ENCODE data around the gene FRMD4A. TPM values are rescaled to one million over a fixed set of nuclear protein-coding genes. Genes with fewer than 3 reads are reported as not detected.

Gene FRMD4A
- total RNA-seq, 2 experiments from 2014 or later = 0.82 to 0.94 TPM

DNA sequence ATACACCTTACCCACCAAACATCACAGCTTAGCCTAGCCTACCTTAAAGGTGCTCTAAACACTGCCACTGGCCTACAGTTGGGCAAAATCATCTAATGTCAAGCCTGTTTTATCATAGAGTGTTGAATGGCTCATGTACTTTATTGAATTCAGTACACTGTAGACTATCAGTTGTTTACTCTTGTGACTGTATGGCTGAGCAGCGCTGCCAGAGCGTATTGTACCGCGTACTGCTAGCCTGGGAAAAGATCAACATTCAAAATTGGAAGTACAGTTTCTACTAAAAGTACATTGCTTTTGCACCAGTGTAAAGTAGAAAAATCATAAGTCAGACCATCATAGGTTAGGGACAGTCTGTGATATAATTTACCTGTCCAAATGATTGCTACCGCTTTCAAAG is 517.2 kb downstream of the FRMD4A start:
- H3K27me3 Mint-ChIP-seq (ENCODE audit: low read depth) = no peaks in the 10 kb centered on the region
- H3K9me3 Mint-ChIP-seq (ENCODE audit: insufficient read depth) = no peaks in the 10 kb centered on the region
- ChIA-PET POLR2A (no interaction called here), CTCF (no interaction called here)
- no peak overlapping the region for H3K27ac Mint-ChIP-seq
- no peak overlapping the region for H3K4me3 Mint-ChIP-seq
- no peaks in the 10 kb centered on the region for H3K36me3 Mint-ChIP-seq (ENCODE audit: low read depth)
- ATAC-seq = no peak
- no peak for DNase-seq
- no peaks in the 10 kb centered on the region for H3K4me1 Mint-ChIP-seq (ENCODE audit: low read depth)

DNA sequence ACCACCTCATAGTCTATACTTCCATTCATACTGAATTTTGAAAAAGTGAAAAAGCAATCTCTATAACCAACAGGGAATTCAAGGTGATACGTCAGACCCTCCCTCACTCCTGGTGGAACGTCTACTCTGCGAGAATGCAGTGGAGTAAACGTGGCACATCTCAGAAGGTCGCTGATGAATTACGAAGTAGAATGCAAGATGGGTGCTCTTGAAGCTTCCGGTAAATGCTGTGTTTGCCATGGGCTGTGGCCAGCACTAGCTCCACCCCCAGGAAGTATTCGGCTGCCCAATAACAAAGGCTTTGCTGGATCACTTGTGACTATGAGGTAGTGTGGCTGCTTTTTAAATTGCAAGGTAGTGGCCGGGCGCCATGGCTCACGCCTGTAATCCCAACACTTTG is 517.9 kb downstream of the FRMD4A start:
- Mint-ChIP-seq H3K4me3 (no peak overlapping the region), H3K36me3 (ENCODE audit: low read depth) (no peaks in the 10 kb centered on the region)

GRCh38 chr10:13810568-13810967 is 520.2 kb downstream of the FRMD4A start:
- CTCF ChIA-PET = no interaction called here
- H3K27ac Mint-ChIP-seq = no peak overlapping the region
- H3K27me3 Mint-ChIP-seq (ENCODE audit: low read depth) = no peaks in the 10 kb centered on the region
- ATAC-seq = no peak
- no peaks in the 10 kb centered on the region for H3K4me1 Mint-ChIP-seq (ENCODE audit: low read depth)
- H3K9me3 Mint-ChIP-seq (ENCODE audit: insufficient read depth) = no peaks in the 10 kb centered on the region
- DNase-seq = no peak
- POLR2A ChIA-PET = no interaction called here
- H3K36me3 Mint-ChIP-seq (ENCODE audit: low read depth) = no peaks in the 10 kb centered on the region
- no peak overlapping the region for H3K4me3 Mint-ChIP-seq

More for the DNA sequence above, 517.9 kb downstream of the FRMD4A start:
- Mint-ChIP-seq H3K27me3 (ENCODE audit: low read depth) (no peaks in the 10 kb centered on the region), H3K27ac (no peak overlapping the region), H3K4me1 (ENCODE audit: low read depth) (no peaks in the 10 kb centered on the region), H3K9me3 (ENCODE audit: insufficient read depth) (no peaks in the 10 kb centered on the region)
- POLR2A ChIA-PET = no interaction called here
- CTCF ChIA-PET = no interaction called here
- no peak for DNase-seq
- ATAC-seq = no peak

GRCh38 chr10:13809427-13809826 is 521.3 kb downstream of the FRMD4A start:
- H3K4me1 Mint-ChIP-seq (ENCODE audit: low read depth) = no peaks in the 10 kb centered on the region
- H3K27ac Mint-ChIP-seq = no peak overlapping the region
- H3K9me3 Mint-ChIP-seq (ENCODE audit: insufficient read depth) = no peaks in the 10 kb centered on the region
- ATAC-seq (no peak), DNase-seq (no peak)
- H3K4me3 Mint-ChIP-seq = no peak overlapping the region
- CTCF ChIA-PET = no interaction called here
- H3K36me3 Mint-ChIP-seq (ENCODE audit: low read depth) = no peaks in the 10 kb centered on the region
- no peaks in the 10 kb centered on the region for H3K27me3 Mint-ChIP-seq (ENCODE audit: low read depth)
- POLR2A ChIA-PET = no interaction called here

DNA sequence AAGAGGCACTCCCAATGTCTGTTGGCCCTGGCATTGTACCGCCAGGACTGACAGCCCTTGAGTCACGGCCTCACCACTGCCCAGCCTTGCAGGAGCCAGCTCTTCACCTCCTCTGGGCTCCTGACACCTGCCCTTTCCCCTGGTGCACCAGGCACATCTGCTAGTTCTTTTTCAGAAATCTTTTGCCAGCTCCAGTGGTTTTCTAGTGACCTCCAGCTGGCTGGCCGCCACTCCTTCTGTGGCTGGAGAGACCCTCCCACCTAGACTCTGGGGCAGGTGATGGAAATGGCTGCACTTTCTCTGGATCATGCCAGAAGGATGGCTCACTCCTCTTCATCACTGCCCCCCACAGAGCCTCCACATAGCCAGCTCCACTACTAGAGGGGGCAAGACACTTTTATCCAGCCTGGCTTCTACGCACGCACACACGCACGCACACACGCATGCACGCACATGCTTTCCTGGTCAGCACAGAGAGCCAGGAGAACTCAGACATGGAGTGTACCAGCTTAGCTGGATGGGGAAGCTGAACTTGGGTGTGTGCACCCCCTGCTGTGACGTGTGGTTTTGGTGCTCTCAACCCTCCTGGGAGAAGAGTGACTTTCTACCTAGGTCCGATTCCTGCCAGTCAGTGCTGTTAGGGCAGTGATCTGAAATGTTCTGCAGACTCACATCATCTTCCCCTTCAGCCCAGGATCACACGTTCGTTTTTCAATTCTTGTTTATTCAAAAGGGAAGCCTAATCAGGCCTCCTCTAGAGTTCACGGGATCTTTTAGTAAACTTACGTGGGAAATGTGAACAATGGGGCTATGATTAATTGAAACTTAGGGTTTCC is 522.0 kb downstream of the FRMD4A start:
- POLR2A ChIA-PET = no interaction called here

DNA sequence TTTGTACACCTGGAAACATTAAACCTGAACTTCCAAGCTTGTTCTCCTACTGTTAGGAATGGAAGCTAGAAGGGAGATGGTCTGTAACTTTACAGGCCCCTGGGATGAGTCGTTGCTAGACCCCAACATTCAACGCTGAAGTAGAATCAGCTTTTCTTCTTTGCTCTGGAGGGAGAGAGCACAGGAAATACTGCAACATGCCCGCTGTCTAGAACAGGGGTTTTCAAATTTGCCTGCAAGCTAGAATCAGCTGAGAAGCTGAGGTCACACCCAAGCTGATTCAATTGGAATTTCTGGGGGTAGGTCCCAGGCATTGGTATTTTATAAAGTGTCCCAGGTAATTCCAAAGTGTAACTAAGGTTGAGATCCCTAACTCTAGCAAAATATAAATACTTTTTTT is 524.3 kb downstream of the FRMD4A start:
- no peaks in the 10 kb centered on the region for H3K9me3 Mint-ChIP-seq (ENCODE audit: insufficient read depth)
- H3K4me1 Mint-ChIP-seq (ENCODE audit: low read depth) = no peaks in the 10 kb centered on the region
- H3K36me3 Mint-ChIP-seq (ENCODE audit: low read depth) = no peaks in the 10 kb centered on the region
- ChIA-PET CTCF (no interaction called here), POLR2A (no interaction called here)
- no peak for ATAC-seq
- H3K27ac Mint-ChIP-seq = no peak overlapping the region
- H3K4me3 Mint-ChIP-seq = no peak overlapping the region
- peaks cover 2% of the 10 kb centered on the region for H3K27me3 Mint-ChIP-seq (ENCODE audit: low read depth)
- DNase-seq = no peak

More for the DNA sequence above, 522.0 kb downstream of the FRMD4A start:
- no peaks in the 10 kb centered on the region for H3K27me3 Mint-ChIP-seq (ENCODE audit: low read depth)
- CTCF ChIA-PET = no interaction called here
- DNase-seq = no peak
- H3K4me3 Mint-ChIP-seq = no peak overlapping the region
- H3K4me1 Mint-ChIP-seq (ENCODE audit: low read depth) = no peaks in the 10 kb centered on the region
- H3K9me3 Mint-ChIP-seq (ENCODE audit: insufficient read depth) = no peaks in the 10 kb centered on the region
- ATAC-seq = no peak
- H3K27ac Mint-ChIP-seq = no peak overlapping the region
- no peaks in the 10 kb centered on the region for H3K36me3 Mint-ChIP-seq (ENCODE audit: low read depth)

GRCh38 chr10:13803566-13804554 is 526.9 kb downstream of the FRMD4A start:
- H3K27ac Mint-ChIP-seq = no peak overlapping the region
- H3K4me3 Mint-ChIP-seq = no peak overlapping the region
- H3K4me1 Mint-ChIP-seq (ENCODE audit: low read depth) = peaks cover 11% of the 10 kb centered on the region
- DNase-seq = no peak
- no peaks in the 10 kb centered on the region for H3K9me3 Mint-ChIP-seq (ENCODE audit: insufficient read depth)
- no peaks in the 10 kb centered on the region for H3K36me3 Mint-ChIP-seq (ENCODE audit: low read depth)
- POLR2A ChIA-PET = interaction anchor here (0.6 kb wide), 1 partner anchor 16 kb away, joined by 3 read pairs; no protein-coding TSS in a partner anchor
- CTCF ChIA-PET = interaction anchor here (1.0 kb wide), 1 partner anchor 393 kb away, joined by 3 read pairs; no protein-coding TSS in a partner anchor
- H3K27me3 Mint-ChIP-seq (ENCODE audit: low read depth) = peaks cover 2% of the 10 kb centered on the region
- no peak for ATAC-seq

GRCh38 chr10:13801907-13802288 is 528.8 kb downstream of the FRMD4A start:
- no peak for ATAC-seq
- no peak overlapping the region for H3K27ac Mint-ChIP-seq
- H3K4me1 Mint-ChIP-seq (ENCODE audit: low read depth) = peaks cover 15% of the 10 kb centered on the region
- POLR2A ChIA-PET = no interaction called here
- no peaks in the 10 kb centered on the region for H3K9me3 Mint-ChIP-seq (ENCODE audit: insufficient read depth)
- H3K36me3 Mint-ChIP-seq (ENCODE audit: low read depth) = no peaks in the 10 kb centered on the region
- no peak overlapping the region for H3K4me3 Mint-ChIP-seq
- CTCF ChIA-PET = no interaction called here
- no peak for DNase-seq
- peaks cover 2% of the 10 kb centered on the region for H3K27me3 Mint-ChIP-seq (ENCODE audit: low read depth)

DNA sequence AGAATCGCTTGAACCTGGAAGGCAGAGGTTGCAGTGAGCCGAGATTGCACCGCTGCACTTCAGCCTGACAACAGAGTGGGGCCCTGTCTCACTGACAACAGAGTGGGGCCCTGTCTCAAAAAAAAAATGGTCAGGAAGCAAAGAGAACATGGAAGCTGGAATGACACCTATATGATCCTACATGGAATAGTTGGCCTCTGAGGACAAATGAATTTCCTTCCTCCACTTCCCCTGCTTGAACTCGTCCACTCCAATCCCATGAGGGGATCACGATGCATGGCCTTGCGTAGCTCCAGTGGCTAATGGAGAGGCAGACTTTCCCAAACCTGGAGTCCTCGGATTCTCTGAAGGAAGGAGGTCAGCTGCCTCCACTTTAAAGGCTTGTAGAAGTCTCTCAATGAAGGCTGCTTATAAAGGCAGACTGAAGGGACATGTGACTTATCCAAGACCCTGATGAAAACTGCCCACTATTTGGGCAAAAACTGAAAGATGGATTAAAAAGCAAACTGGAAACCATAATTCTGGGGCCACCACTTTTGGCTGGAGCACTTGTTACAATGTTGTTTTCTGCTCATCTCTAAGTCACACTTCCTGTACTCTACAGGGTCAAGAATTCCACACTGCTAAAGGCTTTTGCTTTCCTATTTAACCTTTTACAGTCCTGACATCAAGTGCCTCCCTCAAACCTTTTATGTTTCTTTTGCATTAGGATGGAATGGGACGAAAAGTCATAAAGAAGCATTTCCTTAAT is 529.4 kb downstream of the FRMD4A start:
- ChIA-PET POLR2A (no interaction called here), CTCF (no interaction called here)
- Mint-ChIP-seq H3K4me1 (ENCODE audit: low read depth) (peaks cover 17% of the 10 kb centered on the region), H3K36me3 (ENCODE audit: low read depth) (no peaks in the 10 kb centered on the region), H3K4me3 (no peak overlapping the region), H3K27me3 (ENCODE audit: low read depth) (peaks cover 2% of the 10 kb centered on the region), H3K9me3 (ENCODE audit: insufficient read depth) (no peaks in the 10 kb centered on the region), H3K27ac (no peak overlapping the region)
- DNase-seq (no peak), ATAC-seq (no peak)

DNA sequence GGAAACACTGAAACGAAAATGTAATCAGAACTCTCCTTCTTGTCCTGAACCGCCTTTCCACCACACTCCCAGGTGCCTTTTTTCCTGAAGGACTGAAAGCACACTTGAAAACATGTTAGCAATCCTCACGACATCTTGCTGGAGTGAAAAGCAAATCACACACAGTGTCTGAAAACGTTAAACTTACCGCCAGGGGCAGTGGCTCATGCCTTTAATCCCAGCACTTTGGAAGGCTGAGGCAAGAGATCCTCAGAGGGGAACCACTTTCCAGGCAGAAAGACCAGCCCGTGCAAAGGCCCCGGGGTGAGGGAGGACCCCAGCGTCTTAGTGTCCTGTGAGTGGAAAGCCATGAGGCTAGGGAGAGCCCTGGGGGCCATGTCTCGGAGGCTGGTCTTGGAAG is 533.6 kb downstream of the FRMD4A start:
- ATAC-seq = no peak
- Mint-ChIP-seq H3K36me3 (ENCODE audit: low read depth) (no peaks in the 10 kb centered on the region), H3K27me3 (ENCODE audit: low read depth) (peaks cover 5% of the 10 kb centered on the region), H3K9me3 (ENCODE audit: insufficient read depth) (no peaks in the 10 kb centered on the region), H3K27ac (no peak overlapping the region), H3K4me3 (no peak overlapping the region), H3K4me1 (ENCODE audit: low read depth) (peaks cover 33% of the 10 kb centered on the region)
- ChIA-PET POLR2A (no interaction called here), CTCF (no interaction called here)
- no peak for DNase-seq

GRCh38 chr10:13795653-13796555 is 534.8 kb downstream of the FRMD4A start:
- CTCF ChIA-PET = interaction anchor here (1.6 to 1.8 kb wide), 2 partner anchors 9 to 12 kb away, joined by 4 to 6 read pairs; no protein-coding TSS in a partner anchor
- peak; percentile 47 for ATAC-seq
- no peaks in the 10 kb centered on the region for H3K9me3 Mint-ChIP-seq (ENCODE audit: insufficient read depth)
- H3K27me3 Mint-ChIP-seq (ENCODE audit: low read depth) = peaks cover 3% of the 10 kb centered on the region
- peak; percentile 36 for DNase-seq
- peaks cover 36% of the 10 kb centered on the region for H3K4me1 Mint-ChIP-seq (ENCODE audit: low read depth)
- H3K4me3 Mint-ChIP-seq = peak overlapping the region; percentile 26
- H3K36me3 Mint-ChIP-seq (ENCODE audit: low read depth) = no peaks in the 10 kb centered on the region
- H3K27ac Mint-ChIP-seq = peak overlapping the region; percentile 6
- POLR2A ChIA-PET = no interaction called here

All from activated CD8-positive, alpha-beta T cell treated with anti-CD3 and anti-CD28 coated beads, Interleukin-2, amount 10 ng/mL, durations not matched to agents 7 days and 5 days (primary cell).